Liver (tissue), 9 donors: Measurements from ENCODE around the gene FAM199X. TPM values are rescaled to one million over a fixed set of nuclear protein-coding genes. Genes with fewer than 3 reads are reported as not detected.

Experiments used
- DNase-seq: peaks from one replicate; pipeline ENCODE4 v3.0.0-alpha.2; 2017; ENCODE audit warnings: low spot score
- H3K27ac ChIP-seq, 2 donors: one replicate each; pipeline ENCODE4 v1.7.0; 2013; ENCODE audit warnings: inconsistent platforms in 2 of 2, low read length in 2 of 2, control low read depth in 1 of 2, low read depth in 1 of 2, mild to moderate bottlenecking in 1 of 2
- H3K27me3 ChIP-seq, 4 donors: one replicate each; pipeline versions ENCODE4 v1.6.1 to v1.7.0; 2013; ENCODE audit warnings: low read length in 3 of 4, inconsistent platforms in 1 of 4, mild to moderate bottlenecking in 1 of 4, moderate library complexity in 1 of 4; ENCODE audit not compliant: control insufficient read depth in 4 of 4, insufficient read depth in 4 of 4
- H3K36me3 ChIP-seq, 4 donors: one replicate each; pipeline versions ENCODE4 v1.6.1 to v1.7.0; 2013; ENCODE audit warnings: low read length in 3 of 4, mild to moderate bottlenecking in 3 of 4, low read depth in 1 of 4, moderate library complexity in 1 of 4; ENCODE audit not compliant: control insufficient read depth in 4 of 4, insufficient read depth in 3 of 4
- H3K4me1 ChIP-seq, 4 donors: one replicate each; pipeline versions ENCODE4 v1.6.1 to v1.7.0; 2013; ENCODE audit warnings: low read length in 3 of 4, mild to moderate bottlenecking in 3 of 4, moderate library complexity in 1 of 4; ENCODE audit not compliant: control insufficient read depth in 4 of 4, insufficient read depth in 4 of 4
- H3K4me3 ChIP-seq, 3 donors: one replicate each; pipeline versions ENCODE4 v1.6.1 to v1.7.0; 2013; ENCODE audit warnings: low read length in 3 of 3, control low read depth in 1 of 3, low read depth in 1 of 3, mild to moderate bottlenecking in 1 of 3
- H3K9ac ChIP-seq, 2 donors: one replicate each; pipeline ENCODE4 v1.7.0; 2013; ENCODE audit warnings: low read length in 2 of 2, mild to moderate bottlenecking in 2 of 2, moderate library complexity in 2 of 2, control low read depth in 1 of 2, low read depth in 1 of 2
- H3K9me3 ChIP-seq, 4 donors: one replicate each; pipeline versions ENCODE4 v1.6.1 to v1.7.0; 2013; ENCODE audit warnings: low read length in 3 of 4; ENCODE audit not compliant: control insufficient read depth in 4 of 4
- CTCF ChIP-seq: fragments of 150-350 bp; IDR thresholded peaks from 2 replicates; pipeline ENCODE4 v1.5.1; 2017; ENCODE audit warnings: improper control_type of control experiment, low read depth, low read length; ENCODE audit not compliant: missing input control
- EGR1 ChIP-seq, 2 donors: IDR thresholded peaks; 2 replicates each; pipeline ENCODE4 v1.6.1; 2016 to 2018; ENCODE audit warnings: antibody characterized with exemption in 2 of 2, low read depth in 2 of 2
- FOXA1 ChIP-seq: IDR thresholded peaks from 2 replicates; pipeline ENCODE4 v1.6.1; 2016; ENCODE audit warnings: antibody characterized with exemption
- FOXA2 ChIP-seq: IDR thresholded peaks from 2 replicates; pipeline ENCODE4 v1.6.1; 2016; ENCODE audit warnings: antibody characterized with exemption
- GABPA ChIP-seq, 2 donors: IDR thresholded peaks in 1 of 2; conservative IDR thresholded peaks in 1 of 2; 2 replicates each; pipeline ENCODE4 v1.6.1; 2016; ENCODE audit warnings: antibody characterized with exemption in 2 of 2, mild to moderate bottlenecking in 1 of 2, moderate library complexity in 1 of 2
- HNF4A ChIP-seq, 2 donors: conservative IDR thresholded peaks; 2 replicates each; pipeline ENCODE4 v1.6.1; 2016; ENCODE audit warnings: antibody characterized with exemption in 2 of 2, mild to moderate bottlenecking in 2 of 2
- HNF4G ChIP-seq: IDR thresholded peaks from 2 replicates; pipeline ENCODE4 v1.6.1; 2016; ENCODE audit warnings: antibody characterized with exemption
- NR2F2 ChIP-seq: IDR thresholded peaks from 2 replicates; pipeline ENCODE4 v1.6.1; 2016; ENCODE audit warnings: antibody characterized with exemption
- RAD21 ChIP-seq, 2 donors: IDR thresholded peaks; 2 replicates each; pipeline ENCODE4 v1.6.1; 2016; ENCODE audit warnings: antibody characterized with exemption in 2 of 2, mild to moderate bottlenecking in 2 of 2
- REST ChIP-seq: IDR thresholded peaks from 2 replicates; pipeline ENCODE4 v1.6.1; 2016; ENCODE audit warnings: antibody characterized with exemption, mild to moderate bottlenecking
- RXRA ChIP-seq, 2 donors: IDR thresholded peaks; 2 replicates each; pipeline ENCODE4 v1.6.1; 2017 to 2018; ENCODE audit warnings: antibody characterized with exemption in 2 of 2, mild to moderate bottlenecking in 1 of 2
- SP1 ChIP-seq: IDR thresholded peaks from 2 replicates; pipeline ENCODE4 v1.6.1; 2018; ENCODE audit warnings: antibody characterized with exemption, mild to moderate bottlenecking
- TAF1 ChIP-seq: conservative IDR thresholded peaks from 2 replicates; pipeline ENCODE4 v1.6.1; 2016; ENCODE audit warnings: antibody characterized with exemption, mild to moderate bottlenecking
- YY1 ChIP-seq: IDR thresholded peaks from 2 replicates; pipeline ENCODE4 v1.6.1; 2016; ENCODE audit warnings: antibody characterized with exemption, mild to moderate bottlenecking
- ZBTB33 ChIP-seq: IDR thresholded peaks from 2 replicates; pipeline ENCODE4 v1.6.1; 2016; ENCODE audit warnings: antibody characterized with exemption
- WGBS: extraction: QIAGEN DNeasy Blood & Tissue Kit; methylation state at CpG from one replicate; pipeline ENCODE4 v1.1.7; 2013; 5-methylcytosine and 5-hydroxymethylcytosine counted together
- polyA plus RNA-seq, 2 donors: library from polyadenylated mRNA; stranded (reverse) in 1 of 2; unstranded in 1 of 2; fragments of 200-250 nt in 1 of 2; fragments of >200 nt in 1 of 2; fragmentation: Nextera tagmentation in 1 of 2; extraction: Ambion mirVana in 1 of 2; gene quantifications; one replicate each; pipeline versions ENCODE4 v1.2.1 to v1.2.3, GENCODE V29; 2013 to 2015
- total RNA-seq, 2 donors: library from RNA; depleted of rRNA; stranded (reverse); fragments of >200 nt; gene quantifications; one replicate each; pipeline ENCODE4 v1.2.3, GENCODE V29; 2014
- donor health status: healthy.
- donor health status: healthy.
- donor health status: healthy.
- donor health status: healthy.
- donor health status: healthy.

The FAM199X gene
- total and polyA plus RNA-seq, 4 donors, result 3.9 to 13.6 (median 7.9) TPM

- Histone ChIP-seq H3K27me3 (no peaks in the 10 kb centered on the region), H3K9me3 (no peaks in the 10 kb centered on the region), H3K27ac (no peak overlapping the region), H3K9ac (no peak overlapping the region), H3K36me3 (peaks cover 0 to 9% (median 7%) of the 10 kb centered on the region in 4 donors), H3K4me1 (no peaks in the 10 kb centered on the region), H3K4me3 (no peak overlapping the region)
- DNase-seq, result no peak
- WGBS, result 83% methylated on average over 2 of the region's 2 CpGs
- no peak for TF ChIP-seq HNF4G
- no peak for TF ChIP-seq FOXA1
- no peak for TF ChIP-seq FOXA2
- no peak for TF ChIP-seq CTCF
- TF ChIP-seq HNF4A (conservative IDR thresholded peaks at IDR 0.05), result no peak
- TF ChIP-seq SP1, result no peak
- no peak for TF ChIP-seq EGR1 (IDR thresholded peaks at IDR 0.05; ENCODE audit: low read depth in 2 of 2)
- no peak for TF ChIP-seq GABPA (IDR thresholded peaks at IDR 0.05 in 1 of 2, conservative IDR thresholded peaks at IDR 0.05 in 1 of 2)
These were observed 39.4 kb upstream of the FAM199X start for GRCh38 chrX:104126856-104127255.

- WGBS, result 98% methylated on average over 6 of the region's 6 CpGs
- TF ChIP-seq CTCF (no peak), NR2F2 (no peak), TAF1 (no peak), HNF4A (conservative IDR thresholded peaks at IDR 0.05) (no peak), GABPA (IDR thresholded peaks at IDR 0.05 in 1 of 2, conservative IDR thresholded peaks at IDR 0.05 in 1 of 2) (no peak), YY1 (no peak), RAD21 (IDR thresholded peaks at IDR 0.05) (no peak), EGR1 (IDR thresholded peaks at IDR 0.05; ENCODE audit: low read depth in 2 of 2) (no peak), FOXA1 (no peak), RXRA (IDR thresholded peaks at IDR 0.05) (no peak), FOXA2 (no peak), ZBTB33 (no peak), REST (no peak)
These were observed 35.4 kb upstream of the FAM199X start for GRCh38 chrX:104130808-104131207.

More at GRCh38 chrX:104130808-104131207, 35.4 kb upstream of the FAM199X start:
- Histone ChIP-seq H3K27ac (no peak overlapping the region), H3K4me3 (no peak overlapping the region), H3K9me3 (no peaks in the 10 kb centered on the region), H3K4me1 (no peaks in the 10 kb centered on the region), H3K36me3 (peaks cover 0 to 9% (median 7%) of the 10 kb centered on the region in 4 donors), H3K27me3 (peaks cover 0 to 3% (median 0%) of the 10 kb centered on the region in 4 donors), H3K9ac (no peak overlapping the region)
- no peak for DNase-seq
